T-helper 1 cell treated with Interleukin-12 subunit alpha and Interleukin-12 subunit beta and Interleukin-4 antibody, amounts not matched to agents 30 μg/mL and 1 μg/mL, for 36 hours (primary cell): Measurements from ENCODE around the gene GARS1.
"Not testable (repeated sequence)": the region's sequence is repeated elsewhere in the genome, so short reads cannot be mapped to it uniquely, and the experiment has no call there.

Experiments used
- H3K27ac Mint-ChIP-seq: one replicate; pipeline ENCODE4 v1.8.0; 2021; ENCODE audit warnings: mild to moderate bottlenecking, mixed read lengths
- H3K27me3 Mint-ChIP-seq: one replicate; pipeline ENCODE4 v1.8.0; 2021; ENCODE audit warnings: low read depth, mixed read lengths
- H3K36me3 Mint-ChIP-seq: one replicate; pipeline ENCODE4 v1.8.0; 2021; ENCODE audit warnings: low read depth, mixed read lengths
- H3K4me1 Mint-ChIP-seq: one replicate; pipeline ENCODE4 v1.8.0; 2021; ENCODE audit warnings: low read depth, mixed read lengths
- H3K4me3 Mint-ChIP-seq: one replicate; pipeline ENCODE4 v1.8.0; 2021; ENCODE audit warnings: mild to moderate bottlenecking, moderate library complexity, mixed read lengths
- H3K9me3 Mint-ChIP-seq: one replicate; pipeline ENCODE4 v1.8.0; 2021; ENCODE audit warnings: mixed read lengths

The GARS1 gene

DNA sequence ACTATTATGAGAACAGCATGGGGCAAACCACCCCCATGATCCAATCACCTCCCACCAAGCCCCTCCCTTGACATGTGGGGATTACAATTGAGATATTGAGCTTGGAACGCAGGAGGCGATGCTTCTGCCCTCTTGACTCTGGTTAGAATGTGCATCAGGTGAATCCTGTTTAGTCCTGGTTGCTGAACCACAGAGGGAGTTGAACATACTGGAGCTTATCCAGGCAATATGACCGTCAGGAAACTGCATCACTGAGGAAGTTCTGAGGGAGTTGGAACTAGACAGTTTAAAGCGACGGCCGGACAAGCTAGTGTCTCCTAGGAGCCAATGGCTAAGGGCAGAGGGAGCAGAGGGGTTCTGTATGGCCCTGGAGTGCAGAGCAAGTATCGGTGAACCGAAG lies 31.8 kb upstream of the GARS1 start:
- no peaks in the 10 kb centered on the region for H3K27me3 Mint-ChIP-seq
- H3K36me3 Mint-ChIP-seq, result peaks cover 13% of the 10 kb centered on the region
- no peak overlapping the region for H3K4me3 Mint-ChIP-seq
- H3K9me3 Mint-ChIP-seq, result no peaks in the 10 kb centered on the region
- peaks cover 4% of the 10 kb centered on the region for H3K4me1 Mint-ChIP-seq
- no peak overlapping the region for H3K27ac Mint-ChIP-seq

GRCh38 chr7:30563326-30563942 lies 31.2 kb upstream of the GARS1 start:
- Mint-ChIP-seq H3K27me3 (no peaks in the 10 kb centered on the region), H3K9me3 (no peaks in the 10 kb centered on the region), H3K4me1 (peaks cover 4% of the 10 kb centered on the region), H3K36me3 (peaks cover 18% of the 10 kb centered on the region), H3K4me3 (no peak overlapping the region), H3K27ac (no peak overlapping the region)

DNA sequence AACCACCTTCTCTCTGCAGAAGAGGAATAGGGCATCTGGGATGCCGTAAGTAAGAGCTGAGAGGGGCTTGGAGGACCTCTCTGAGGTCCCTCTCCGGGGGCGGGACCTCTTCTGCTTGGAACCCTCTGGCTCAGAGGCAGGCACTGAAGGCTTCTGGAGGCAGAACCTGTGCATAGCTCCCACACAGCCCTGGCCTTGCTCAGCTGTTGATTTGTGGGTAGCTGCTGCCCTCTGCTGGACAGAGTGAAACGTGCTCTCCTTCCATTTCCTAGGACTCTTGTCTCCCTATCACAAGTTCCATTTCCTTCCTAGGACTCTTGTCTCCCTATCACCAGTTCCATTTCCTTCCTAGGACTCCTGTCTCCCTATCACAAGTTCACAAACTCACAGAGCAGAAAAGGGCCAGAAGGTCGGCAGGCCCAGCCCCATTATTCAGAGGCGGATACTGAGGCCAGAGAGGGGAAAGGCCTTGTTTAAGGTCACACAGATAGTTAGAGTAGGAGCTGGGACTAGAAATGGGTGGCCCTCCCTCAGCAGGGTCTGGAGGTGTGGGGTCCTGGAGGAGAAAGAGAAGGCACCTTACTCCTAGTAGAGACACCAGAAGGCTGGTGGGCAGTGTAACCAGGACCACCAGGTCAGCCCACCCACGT lies 30.3 kb upstream of the GARS1 start:
- Mint-ChIP-seq H3K27ac (peak overlapping the region; percentile 52), H3K4me1 (peaks cover 4% of the 10 kb centered on the region), H3K27me3 (no peaks in the 10 kb centered on the region), H3K9me3 (no peaks in the 10 kb centered on the region), H3K4me3 (no peak overlapping the region), H3K36me3 (peaks cover 18% of the 10 kb centered on the region)

- Mint-ChIP-seq H3K4me3 (no peak overlapping the region), H3K9me3 (peaks cover 7% of the 10 kb centered on the region), H3K36me3 (peaks cover 26% of the 10 kb centered on the region), H3K27me3 (no peaks in the 10 kb centered on the region), H3K4me1 (peaks cover 4% of the 10 kb centered on the region), H3K27ac (no peak overlapping the region)
These were observed 28.1 kb upstream of the GARS1 start for GRCh38 chr7:30566596-30566995.

GRCh38 chr7:30567081-30567480 lies 27.6 kb upstream of the GARS1 start:
- H3K36me3 Mint-ChIP-seq, result peaks cover 25% of the 10 kb centered on the region
- H3K27me3 Mint-ChIP-seq, result no peaks in the 10 kb centered on the region
- H3K27ac Mint-ChIP-seq, result no peak overlapping the region
- H3K9me3 Mint-ChIP-seq, result peaks cover 7% of the 10 kb centered on the region
- H3K4me1 Mint-ChIP-seq, result peaks cover 4% of the 10 kb centered on the region
- no peak overlapping the region for H3K4me3 Mint-ChIP-seq

GRCh38 chr7:30570238-30570637 lies 24.4 kb upstream of the GARS1 start:
- not testable (repeated sequence) for H3K4me1 Mint-ChIP-seq, H3K27me3 Mint-ChIP-seq, H3K27ac Mint-ChIP-seq, H3K4me3 Mint-ChIP-seq, H3K9me3 Mint-ChIP-seq
- H3K36me3 Mint-ChIP-seq, result peaks cover 32% of the 10 kb centered on the region

DNA sequence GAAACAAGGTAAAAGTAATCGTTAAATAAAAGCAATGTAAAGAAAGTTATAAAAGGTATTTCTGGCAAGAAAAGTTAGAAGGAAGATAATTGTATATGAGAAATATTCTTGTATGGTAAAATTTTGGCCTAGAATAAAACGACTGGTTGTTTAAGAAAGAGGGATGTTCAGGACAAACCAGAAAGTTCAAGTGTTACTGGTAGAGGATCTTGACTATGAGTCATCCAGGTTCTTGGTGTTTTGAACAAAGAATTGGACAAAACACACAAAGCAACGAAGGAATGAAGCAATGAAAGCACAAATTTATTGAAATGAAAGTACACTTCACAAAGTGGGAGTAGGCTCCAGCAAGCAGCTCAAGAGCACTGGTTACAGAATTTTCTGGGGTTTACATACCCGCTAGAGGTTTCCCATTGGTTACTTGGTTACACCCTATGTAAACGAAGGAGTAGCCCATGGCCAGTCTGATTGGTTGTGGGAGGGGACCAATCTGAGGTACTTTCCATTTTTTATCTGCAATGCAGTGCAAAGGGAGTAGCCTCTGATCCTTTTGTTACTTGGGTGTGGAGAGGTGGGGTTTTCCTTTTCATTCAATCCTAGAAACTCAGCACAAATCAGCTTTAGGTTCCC lies 22.4 kb upstream of the GARS1 start:
- no peak overlapping the region for H3K27ac Mint-ChIP-seq
- H3K27me3 Mint-ChIP-seq, result no peaks in the 10 kb centered on the region

GRCh38 chr7:30575910-30576309 lies 18.8 kb upstream of the GARS1 start:
- Mint-ChIP-seq H3K27ac (no peak overlapping the region), H3K4me3 (no peak overlapping the region), H3K27me3 (no peaks in the 10 kb centered on the region), H3K36me3 (peaks cover 63% of the 10 kb centered on the region), H3K9me3 (peaks cover 30% of the 10 kb centered on the region), H3K4me1 (no peaks in the 10 kb centered on the region)

More for the DNA sequence above, 22.4 kb upstream of the GARS1 start:
- peaks cover 44% of the 10 kb centered on the region for H3K36me3 Mint-ChIP-seq
- peaks cover 21% of the 10 kb centered on the region for H3K9me3 Mint-ChIP-seq
- no peaks in the 10 kb centered on the region for H3K4me1 Mint-ChIP-seq
- H3K4me3 Mint-ChIP-seq, result no peak overlapping the region

DNA sequence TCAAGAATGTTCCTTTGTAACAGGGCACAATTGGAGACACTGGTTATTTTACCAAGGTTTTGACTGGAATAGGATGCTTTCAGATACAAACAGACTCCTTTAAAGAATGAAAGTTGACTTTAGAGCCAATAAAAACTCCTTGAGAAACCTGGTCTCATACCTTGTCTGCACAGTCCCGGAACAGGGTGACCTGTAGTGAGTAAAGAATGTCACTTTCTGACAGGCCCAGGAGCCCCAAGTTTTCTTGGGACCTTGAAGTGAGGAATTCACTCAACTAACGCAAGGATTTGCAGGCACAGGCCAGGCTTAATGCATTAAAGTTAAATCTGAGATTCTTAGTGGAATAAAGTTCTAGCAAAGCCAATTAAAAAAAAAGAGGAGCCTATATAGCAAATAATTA lies 11.5 kb upstream of the GARS1 start:
- Mint-ChIP-seq H3K36me3 (peaks cover 52% of the 10 kb centered on the region), H3K4me3 (no peak overlapping the region), H3K4me1 (no peaks in the 10 kb centered on the region), H3K9me3 (peaks cover 9% of the 10 kb centered on the region), H3K27ac (no peak overlapping the region), H3K27me3 (no peaks in the 10 kb centered on the region)

DNA sequence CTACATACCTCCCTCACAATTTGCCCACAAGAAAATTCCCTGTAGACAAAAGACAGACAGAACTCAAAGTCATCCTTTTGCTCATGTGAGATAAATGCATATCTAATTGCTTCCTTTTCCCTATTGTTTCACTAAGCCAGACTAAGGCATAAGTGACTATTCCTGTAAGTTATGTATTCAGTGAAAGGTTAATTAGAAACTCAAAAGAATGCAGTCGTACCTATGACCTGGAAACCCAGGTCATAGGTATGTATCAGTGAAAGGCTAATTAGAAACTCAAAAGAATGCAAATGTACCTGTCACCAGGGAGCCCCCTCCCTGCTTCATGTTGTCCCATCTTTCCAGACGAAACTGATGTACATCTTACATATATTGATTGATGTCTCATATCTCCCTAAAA lies 10.3 kb upstream of the GARS1 start:
- H3K36me3 Mint-ChIP-seq, result peaks cover 45% of the 10 kb centered on the region
- no peak overlapping the region for H3K4me3 Mint-ChIP-seq

GRCh38 chr7:30584965-30585364 lies 9.7 kb upstream of the GARS1 start:
- peaks cover 9% of the 10 kb centered on the region for H3K9me3 Mint-ChIP-seq
- H3K27me3 Mint-ChIP-seq, result no peaks in the 10 kb centered on the region
- peaks cover 3% of the 10 kb centered on the region for H3K4me1 Mint-ChIP-seq
- H3K36me3 Mint-ChIP-seq, result peaks cover 42% of the 10 kb centered on the region
- H3K4me3 Mint-ChIP-seq, result no peak overlapping the region
- H3K27ac Mint-ChIP-seq, result no peak overlapping the region

More for the DNA sequence above, 10.3 kb upstream of the GARS1 start:
- Mint-ChIP-seq H3K27me3 (no peaks in the 10 kb centered on the region), H3K9me3 (peaks cover 9% of the 10 kb centered on the region), H3K27ac (no peak overlapping the region), H3K4me1 (peaks cover 3% of the 10 kb centered on the region)

GRCh38 chr7:30585675-30586074 lies 9.0 kb upstream of the GARS1 start:
- Mint-ChIP-seq H3K4me3 (no peak overlapping the region), H3K27ac (no peak overlapping the region), H3K9me3 (peaks cover 4% of the 10 kb centered on the region), H3K36me3 (peaks cover 36% of the 10 kb centered on the region), H3K4me1 (peaks cover 3% of the 10 kb centered on the region), H3K27me3 (no peaks in the 10 kb centered on the region)

- H3K4me3 Mint-ChIP-seq, H3K27ac Mint-ChIP-seq, H3K27me3 Mint-ChIP-seq, H3K9me3 Mint-ChIP-seq: not testable (repeated sequence)
- peaks cover 11% of the 10 kb centered on the region for H3K4me1 Mint-ChIP-seq
- H3K36me3 Mint-ChIP-seq, result peaks cover 36% of the 10 kb centered on the region
These were observed 7.1 kb upstream of the GARS1 start for GRCh38 chr7:30587547-30587946.

- Mint-ChIP-seq H3K27ac (no peak overlapping the region), H3K4me1 (peaks cover 18% of the 10 kb centered on the region), H3K4me3 (no peak overlapping the region), H3K36me3 (peaks cover 24% of the 10 kb centered on the region), H3K27me3 (no peaks in the 10 kb centered on the region), H3K9me3 (peaks cover 4% of the 10 kb centered on the region)
These were observed 5.6 kb upstream of the GARS1 start for GRCh38 chr7:30589111-30589510.

- peaks cover 22% of the 10 kb centered on the region for H3K36me3 Mint-ChIP-seq
- peaks cover 4% of the 10 kb centered on the region for H3K27me3 Mint-ChIP-seq
- peaks cover 47% of the 10 kb centered on the region for H3K4me1 Mint-ChIP-seq
- H3K27ac Mint-ChIP-seq, result peak overlapping the region; percentile 100
- H3K9me3 Mint-ChIP-seq, result peaks cover under 1% of the 10 kb centered on the region
- H3K4me3 Mint-ChIP-seq, result peak overlapping the region; percentile 100
These were observed 584 bp upstream of the GARS1 start for GRCh38 chr7:30594048-30594539.
